Lower lobe of right lung (tissue), 2 donors: ENCODE measurements around the gene UTP11. TPM values are rescaled to one million over a fixed set of nuclear protein-coding genes. Genes with fewer than 3 reads are reported as not detected.

ENCODE experiments used
- ATAC-seq, 2 donors: fragments of 200-7000 bp; cut with Tn5 transposase; one replicate each; pipeline ENCODE4 v1.9.1; 2020 to 2022; ENCODE audit warnings: mild to moderate bottlenecking in 2 of 2, moderate library complexity in 2 of 2
- DNase-seq: peaks from one replicate; pipeline ENCODE4 v3.0.0-alpha.2; 2020
- H3K27ac ChIP-seq: fragments of 200-600 bp; one replicate; pipeline ENCODE4 v1.8.0; 2022
- H3K27me3 ChIP-seq: fragments of 200-600 bp; one replicate; pipeline ENCODE4 v1.8.0; 2022; ENCODE audit warnings: low read depth
- H3K36me3 ChIP-seq: fragments of 200-600 bp; one replicate; pipeline ENCODE4 v1.8.0; 2022; ENCODE audit warnings: mild to moderate bottlenecking
- H3K4me1 ChIP-seq: fragments of 200-600 bp; one replicate; pipeline ENCODE4 v1.8.0; 2022
- H3K4me3 ChIP-seq: fragments of 200-600 bp; one replicate; pipeline ENCODE4 v1.8.0; 2022; ENCODE audit warnings: mild to moderate bottlenecking
- H3K9me3 ChIP-seq: fragments of 200-600 bp; one replicate; pipeline ENCODE4 v1.8.0; 2022
- intact Hi-C: fragments of 100-400 bp; cut with DNase I; formaldehyde crosslinking; loops from one replicate; pipeline ENCODE4 v1.11.0; 2022
- total RNA-seq: library from RNA; stranded (reverse); fragmentation: NEBNext Ultra II Directional; extraction: Animal tissue kit (Norgen Biotek cat#: 25700); gene quantifications from one replicate; pipeline ENCODE4 v1.2.1, GENCODE V29; 2021
- TF ChIP-seq, protein P1 (sequence below): fragments of 200-600 bp; IDR thresholded peaks from one replicate; pipeline ENCODE4 v1.8.0; 2022; ENCODE audit warnings: antibody characterized with exemption, mild to moderate bottlenecking
- donor health status: DM: no; HTN: yes; CAD: no; lungs with severe emphysema.

Gene UTP11
- total RNA-seq, 1 donor from 2014 or later = 22.8 TPM

DNA sequence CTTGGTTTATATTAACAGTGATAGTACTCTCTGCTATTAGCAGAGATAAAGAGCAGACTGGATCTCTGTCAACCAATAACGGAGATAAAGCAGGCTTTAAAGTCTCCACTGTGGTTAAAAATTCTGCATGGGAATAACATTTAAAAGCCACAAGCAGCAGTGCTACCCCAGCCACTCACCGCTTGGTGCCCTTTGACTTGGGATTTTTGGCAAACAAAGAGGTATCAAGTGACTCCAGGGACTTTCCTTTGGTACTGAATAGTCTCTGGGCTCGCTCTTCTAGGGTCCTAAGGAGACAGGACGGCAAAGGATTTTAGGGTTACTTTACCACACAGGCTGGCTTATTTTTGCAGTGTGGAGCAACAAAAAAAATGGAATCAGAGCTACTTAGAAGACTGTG, 34.0 kb upstream of the UTP11 start:
- Histone ChIP-seq H3K27me3 (no peaks in the 10 kb centered on the region), H3K4me3 (no peak overlapping the region), H3K36me3 (peaks cover 100% of the 10 kb centered on the region), H3K9me3 (no peaks in the 10 kb centered on the region), H3K4me1 (no peaks in the 10 kb centered on the region), H3K27ac (no peak overlapping the region)
- no peak for DNase-seq
- ATAC-seq = no peak
- intact Hi-C loops = no loop called here
- TF ChIP-seq, protein P1, sequence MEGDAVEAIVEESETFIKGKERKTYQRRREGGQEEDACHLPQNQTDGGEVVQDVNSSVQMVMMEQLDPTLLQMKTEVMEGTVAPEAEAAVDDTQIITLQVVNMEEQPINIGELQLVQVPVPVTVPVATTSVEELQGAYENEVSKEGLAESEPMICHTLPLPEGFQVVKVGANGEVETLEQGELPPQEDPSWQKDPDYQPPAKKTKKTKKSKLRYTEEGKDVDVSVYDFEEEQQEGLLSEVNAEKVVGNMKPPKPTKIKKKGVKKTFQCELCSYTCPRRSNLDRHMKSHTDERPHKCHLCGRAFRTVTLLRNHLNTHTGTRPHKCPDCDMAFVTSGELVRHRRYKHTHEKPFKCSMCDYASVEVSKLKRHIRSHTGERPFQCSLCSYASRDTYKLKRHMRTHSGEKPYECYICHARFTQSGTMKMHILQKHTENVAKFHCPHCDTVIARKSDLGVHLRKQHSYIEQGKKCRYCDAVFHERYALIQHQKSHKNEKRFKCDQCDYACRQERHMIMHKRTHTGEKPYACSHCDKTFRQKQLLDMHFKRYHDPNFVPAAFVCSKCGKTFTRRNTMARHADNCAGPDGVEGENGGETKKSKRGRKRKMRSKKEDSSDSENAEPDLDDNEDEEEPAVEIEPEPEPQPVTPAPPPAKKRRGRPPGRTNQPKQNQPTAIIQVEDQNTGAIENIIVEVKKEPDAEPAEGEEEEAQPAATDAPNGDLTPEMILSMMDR = no peak

DNA sequence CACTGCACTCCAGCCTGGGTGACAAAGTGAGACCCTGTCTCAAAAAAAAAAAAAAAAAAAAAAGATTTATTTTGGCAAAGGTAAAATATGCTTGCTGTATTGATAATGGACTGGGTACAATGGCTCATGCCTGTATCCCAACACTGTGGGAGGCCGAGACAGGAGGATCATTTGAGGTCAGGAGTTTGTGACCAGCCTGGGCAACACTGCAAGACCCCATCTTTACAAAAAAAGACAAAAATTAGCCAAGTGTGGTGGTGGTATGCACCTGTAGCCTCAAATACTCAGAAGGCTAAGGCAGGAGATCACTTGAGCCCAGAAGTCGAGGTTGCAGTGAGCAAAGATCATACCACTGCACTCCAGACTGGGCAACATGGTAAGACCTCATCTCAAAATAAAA, 29.0 kb upstream of the UTP11 start:
- DNase-seq (no peak), ATAC-seq (no peak)
- Histone ChIP-seq H3K36me3 (peaks cover 94% of the 10 kb centered on the region), H3K4me1 (peaks cover 10% of the 10 kb centered on the region), H3K9me3 (no peaks in the 10 kb centered on the region), H3K4me3 (no peak overlapping the region), H3K27me3 (no peaks in the 10 kb centered on the region), H3K27ac (no peak overlapping the region)
- intact Hi-C loops = no loop called here
- TF ChIP-seq, protein P1 = no peak

DNA sequence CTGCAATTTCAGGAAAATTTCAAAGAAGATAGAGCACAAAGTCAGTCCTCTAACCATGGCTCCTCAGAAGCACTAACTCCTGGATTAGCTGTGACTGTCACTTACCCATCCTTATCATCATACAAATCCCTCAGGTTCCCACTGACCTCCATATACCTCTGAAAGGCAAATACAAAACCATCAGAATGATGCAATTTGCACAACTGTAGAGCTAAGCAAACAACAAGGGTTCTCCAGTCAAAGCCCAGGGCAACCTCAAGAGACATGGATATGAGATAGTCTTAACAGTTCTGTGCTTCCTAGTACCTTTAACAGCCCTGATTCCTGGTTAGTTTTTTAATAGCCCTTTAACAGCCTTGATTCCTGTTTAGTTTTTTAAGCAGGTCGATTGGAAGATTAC, 24.9 kb upstream of the UTP11 start:
- Histone ChIP-seq H3K4me3 (no peak overlapping the region), H3K4me1 (peaks cover 18% of the 10 kb centered on the region), H3K36me3 (peaks cover 53% of the 10 kb centered on the region), H3K27me3 (no peaks in the 10 kb centered on the region), H3K9me3 (no peaks in the 10 kb centered on the region), H3K27ac (no peak overlapping the region)
- DNase-seq (no peak), ATAC-seq (no peak)
- TF ChIP-seq, protein P1 = no peak
- intact Hi-C loops = no loop called here

DNA sequence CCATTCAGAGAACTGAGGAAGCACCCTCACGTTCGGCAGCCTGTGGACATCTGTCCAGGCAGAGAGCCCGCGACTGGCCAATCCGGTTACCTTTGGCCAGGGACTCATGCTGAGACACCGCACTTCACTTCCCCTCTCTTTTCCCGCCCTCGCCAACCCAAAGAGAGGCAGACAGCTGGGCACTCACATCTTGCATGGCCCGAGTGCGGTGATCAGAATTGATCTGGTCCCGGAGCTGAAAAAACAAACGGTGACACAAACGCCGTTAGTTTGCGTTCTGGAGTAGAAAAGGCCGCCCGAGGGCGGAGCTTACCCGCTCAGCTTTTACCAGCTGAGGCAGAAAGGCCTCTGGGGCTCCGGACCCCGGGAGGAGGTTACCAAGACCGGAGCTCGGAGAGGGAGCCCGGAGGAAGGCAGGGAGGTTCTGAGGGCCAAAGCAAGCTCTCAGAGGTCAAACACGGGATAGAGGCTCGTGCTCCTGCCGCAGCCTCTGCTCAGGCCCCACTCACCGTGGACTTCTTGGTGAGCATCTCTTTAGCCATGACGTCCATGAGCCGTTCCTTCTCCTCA, 23.1 kb upstream of the UTP11 start:
- Histone ChIP-seq H3K9me3 (no peaks in the 10 kb centered on the region), H3K27ac (peak overlapping the region; percentile 81), H3K4me1 (peaks cover 19% of the 10 kb centered on the region), H3K4me3 (peak overlapping the region; percentile 100), H3K36me3 (peaks cover 35% of the 10 kb centered on the region), H3K27me3 (no peaks in the 10 kb centered on the region)
- intact Hi-C loops = no loop called here
- TF ChIP-seq, protein P1 = no peak
- ATAC-seq (peak; percentile 64 to 66), DNase-seq (peak; percentile 74)

DNA sequence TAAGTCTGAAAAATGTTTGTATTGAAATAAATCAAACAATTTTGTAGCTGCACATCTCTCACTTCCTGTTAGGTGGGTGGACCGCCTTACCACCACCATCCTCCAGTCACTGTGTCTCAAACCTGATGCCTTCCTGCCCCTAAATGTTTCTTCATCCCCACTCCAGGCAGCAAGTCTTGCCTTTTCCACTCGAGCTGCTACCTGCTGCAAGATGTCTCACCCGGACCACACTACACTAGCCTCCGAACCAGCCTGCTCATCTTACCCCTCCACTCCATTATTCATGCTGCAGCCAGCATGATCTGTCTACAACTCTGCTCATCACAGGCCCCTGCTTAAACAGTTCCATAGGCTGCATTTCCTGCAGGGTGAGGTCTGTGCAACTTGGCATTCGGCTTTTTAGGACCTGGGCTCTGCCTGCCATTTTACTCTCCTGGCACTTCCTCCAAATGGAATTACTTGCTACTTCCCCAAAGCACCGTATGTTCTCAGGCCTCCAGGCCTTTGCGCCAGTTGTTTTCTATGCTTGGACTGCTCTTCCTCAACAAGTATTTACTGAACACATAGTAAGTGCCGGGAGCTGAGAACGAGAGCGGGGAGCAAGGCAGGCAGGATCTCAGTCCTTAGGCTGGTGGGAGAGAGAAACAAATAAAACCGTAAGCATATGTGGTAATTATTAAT, 17.5 kb upstream of the UTP11 start:
- Histone ChIP-seq H3K27me3 (no peaks in the 10 kb centered on the region), H3K27ac (peak overlapping the region; percentile 86), H3K4me1 (peaks cover 52% of the 10 kb centered on the region), H3K36me3 (peaks cover 6% of the 10 kb centered on the region), H3K9me3 (no peaks in the 10 kb centered on the region), H3K4me3 (peak overlapping the region; percentile 59)
- DNase-seq (no peak), ATAC-seq (peak in 1 of 2 donors; percentile 2)
- intact Hi-C loops = no loop called here
- TF ChIP-seq, protein P1 = no peak
